HepG2 (cell line): ENCODE results near the gene ARFGAP1. TPM values are rescaled to one million over a fixed set of nuclear protein-coding genes. Genes with fewer than 3 reads are reported as not detected.

Source experiments
- ATAC-seq: fragments of 200-7000 bp; cut with Tn5 transposase; 3 replicates; pipeline ENCODE4 v1.9.1; 2020; ENCODE audit warnings: mild to moderate bottlenecking, moderate library complexity
- BruUV-seq: library from RNA; stranded (reverse); fragments of 400-500 nt; replicated peaks from 2 replicates; lab custom pipeline; 2021; lab: Mats Ljungman, UMichigan
- CTCF ChIA-PET: fragments of 300-600 bp; formaldehyde crosslinking; extraction: SDS; loops from one replicate; lab custom pipeline; 2021; ENCODE audit warnings: low total read pairs, inconsistent platforms, low intra/inter-chr PET ratio; lab: Yijun Ruan, JAX
- POLR2A ChIA-PET: fragments of 350-600 bp; sonication (Branson Sonifier 250); formaldehyde crosslinking; loops from one replicate; lab custom pipeline; 2020; ENCODE audit warnings: antibody characterized with exemption, inconsistent platforms; lab: Yijun Ruan, JAX
- DNase-seq: peaks from one replicate; pipeline ENCODE4 v3.0.0-alpha.2; 2015; ENCODE audit warnings: low spot score
- FAIRE-seq: peaks from 3 replicates; lab custom pipeline; 2011; peaks lifted over from hg19 to GRCh38; lab: Jason Lieb, UNC
- H2AFZ ChIP-seq: one replicate; pipeline ENCODE4 v1.6.1; 2011; ENCODE audit warnings: low read length, inconsistent platforms
- H3K27ac ChIP-seq: fragments of 300-600 bp; 3 replicates; pipeline ENCODE4 v1.8.0; 2011; ENCODE audit warnings: mixed run types, mild to moderate bottlenecking, mixed read lengths, low read length, inconsistent platforms; ENCODE audit not compliant: insufficient read depth; ENCODE audit errors: extremely low read length
- H3K27me3 ChIP-seq, 2 experiments: fragments of 200-600 bp in 1 of 2; 2 replicates in 1 of 2; 3 replicates in 1 of 2; pipeline versions ENCODE4 v1.6.0 to v1.8.0; 2011; ENCODE audit warnings: low read length in 2 of 2, mild to moderate bottlenecking in 2 of 2, moderate library complexity in 2 of 2, inconsistent platforms in 1 of 2; ENCODE audit not compliant: insufficient read depth in 2 of 2, control insufficient read depth in 1 of 2
- H3K36me3 ChIP-seq, 2 experiments: fragments of 200-600 bp in 1 of 2; replicated peaks in 1 of 2; 2 replicates in 1 of 2; 3 replicates in 1 of 2; pipeline versions ENCODE4 v1.5.1 to v1.8.0; 2011; ENCODE audit warnings: low read length in 2 of 2, inconsistent platforms in 1 of 2; ENCODE audit not compliant: insufficient read depth in 2 of 2, control insufficient read depth in 1 of 2
- H3K4me1 ChIP-seq: 2 replicates; pipeline ENCODE4 v1.5.1; 2012; ENCODE audit warnings: low read length, inconsistent platforms; ENCODE audit not compliant: insufficient read depth
- H3K4me2 ChIP-seq: 2 replicates; pipeline ENCODE4 v1.6.0; 2011; ENCODE audit warnings: low read depth, low read length, inconsistent platforms
- H3K4me3 ChIP-seq, 3 experiments: fragments of 200-600 bp in 1 of 3; sonication (generic), shearing (Covaris generic) in 1 of 3; replicated peaks in 1 of 3; 2 replicates each; pipeline ENCODE4 v1.5.1; 2011 to 2016; ENCODE audit warnings: low read length in 3 of 3, inconsistent platforms in 2 of 3, low read depth in 2 of 3, mild to moderate bottlenecking in 2 of 3, control low read depth in 1 of 3, mixed read lengths in 1 of 3; ENCODE audit not compliant: insufficient read depth in 1 of 3
- H3K79me2 ChIP-seq: one replicate; pipeline ENCODE4 v1.6.1; 2011; ENCODE audit warnings: low read length, inconsistent platforms; ENCODE audit not compliant: insufficient read depth
- H3K9ac ChIP-seq: 2 replicates; pipeline ENCODE4 v1.6.0; 2011; ENCODE audit warnings: mild to moderate bottlenecking, low read depth, low read length, inconsistent platforms; ENCODE audit not compliant: insufficient read depth
- H3K9me3 ChIP-seq: 2 replicates; pipeline ENCODE4 v1.5.1; 2012; ENCODE audit warnings: mild to moderate bottlenecking, low read length
- H4K20me1 ChIP-seq: 2 replicates; pipeline ENCODE4 v1.6.0; 2011; ENCODE audit warnings: inconsistent platforms, mild to moderate bottlenecking, low read length, moderate library complexity; ENCODE audit not compliant: insufficient read depth
- KLF12 ChIP-seq: sonication (generic); formaldehyde crosslinking; IDR thresholded peaks from 2 replicates; pipeline ENCODE4 v1.4.0; 2020; ENCODE audit warnings: missing genetic modification reagents, borderline replicate concordance
- PCBP2 ChIP-seq: fragments of 200-400 bp; formaldehyde crosslinking; optimal IDR thresholded peaks from 2 replicates; pipeline ENCODE3; 2018; ENCODE audit warnings: low read length, low read depth; ENCODE audit not compliant: poor library complexity, severe bottlenecking
- POLR2AphosphoS5 ChIP-seq: IDR thresholded peaks from 2 replicates; pipeline ENCODE4 v1.6.1; 2012; ENCODE audit warnings: low read depth, low read length
- PPARG ChIP-seq: conservative IDR thresholded peaks from 2 replicates; pipeline ENCODE4 v1.6.1; 2016; ENCODE audit warnings: missing biosample characterization, missing genetic modification reagents
- THAP9 ChIP-seq: sonication (generic); formaldehyde crosslinking; IDR thresholded peaks from 2 replicates; pipeline ENCODE4; 2020; ENCODE audit warnings: missing genetic modification reagents, mild to moderate bottlenecking, borderline replicate concordance
- ZNF121 ChIP-seq: sonication (generic); formaldehyde crosslinking; IDR thresholded peaks from 2 replicates; pipeline ENCODE4 v1.5.0; 2020; ENCODE audit warnings: mild to moderate bottlenecking, missing genetic modification reagents
- ZNF550 ChIP-seq: sonication (generic); formaldehyde crosslinking; IDR thresholded peaks from 2 replicates; pipeline ENCODE4 v1.4.0; 2020; ENCODE audit warnings: mild to moderate bottlenecking, missing genetic modification reagents, borderline replicate concordance
- ZNF770 ChIP-seq: sonication (generic); formaldehyde crosslinking; IDR thresholded peaks from 2 replicates; pipeline ENCODE4 v1.5.0; 2020; ENCODE audit warnings: mild to moderate bottlenecking, missing genetic modification reagents
- ZSCAN5A ChIP-seq: sonication (generic); formaldehyde crosslinking; IDR thresholded peaks from 2 replicates; pipeline ENCODE4 v1.8.0; 2022; ENCODE audit warnings: mild to moderate bottlenecking, missing genetic modification reagents, borderline replicate concordance
- WGBS: methylation state at CpG from one replicate; pipeline ENCODE4 v1.1.6; 2017; ENCODE audit warnings: low lambda C conversion rate; 5-methylcytosine and 5-hydroxymethylcytosine counted together
- in situ Hi-C: cut with HindIII; loops from 2 replicates; pipeline ENCODE4 v1.10.0; 2017; ENCODE audit warnings: low pct_unique_long_range_greater_than_20kb; ENCODE audit not compliant: extremely low pct_ligation_motif_present
- intact Hi-C: fragments of 100-400 bp; cut with micrococcal nuclease; formaldehyde crosslinking; loops from one replicate; pipeline ENCODE4 v1.10.0; 2022; ENCODE audit not compliant: unreplicated experiment
- polyA plus RNA-seq, 8 experiments: library from polyadenylated mRNA; depleted of rRNA in 3 of 8; stranded (reverse) in 7 of 8; unstranded in 1 of 8; fragments of >200 nt; fragmentation: Illumina TruSeq in 4 of 8; extraction: Trizol in 4 of 8; gene quantifications; 2 replicates each; pipeline versions ENCODE4 v1.2.1 to v1.2.3, GENCODE V29; 2011 to 2016; ENCODE audit warnings: low read depth in 4 of 8, missing spikeins in 1 of 8, mixed read lengths in 1 of 8; ENCODE audit not compliant: insufficient read depth in 1 of 8
- total RNA-seq, 5 experiments: library from RNA; depleted of rRNA; stranded (reverse); fragments of >200 nt; fragmentation: Illumina TruSeq; extraction: Trizol; gene quantifications; 2 replicates each; pipeline ENCODE4 v1.2.3, GENCODE V29; 2016; ENCODE audit warnings: low read depth in 1 of 5

ARFGAP1 gene
- total and polyA plus RNA-seq, 2 of the 13 experiments (the other 11 are each of a cell fraction or from before 2014, with no cell fraction given) = 132 TPM

GRCh38 chr20:63317061-63317460 is 44.4 kb downstream of the ARFGAP1 start:
- FAIRE-seq (no peak), DNase-seq (no peak), ATAC-seq (no peak)
- H3K36me3 ChIP-seq = no peaks in the 10 kb centered on the region
- H3K9ac ChIP-seq = no peak overlapping the region
- no peak overlapping the region for H2AFZ ChIP-seq
- H3K4me3 ChIP-seq = no peak overlapping the region
- H4K20me1 ChIP-seq = peaks cover 5% of the 10 kb centered on the region; the same call in 1 of the 2 replicates
- BruUV-seq = no TSS peak
- H3K4me1 ChIP-seq = no peaks in the 10 kb centered on the region
- POLR2A ChIA-PET = no interaction called here
- intact Hi-C loops = no loop called here
- H3K4me2 ChIP-seq = no peak overlapping the region
- TF ChIP-seq KLF12 (CRISPR knock-in tag) (no peak), ZNF121 (CRISPR knock-in tag) (peak; percentile 79), ZNF550 (no peak), PPARG (CRISPR knock-in tag) (no peak)
- H3K27ac ChIP-seq = no peak overlapping the region
- WGBS = 54% methylated on average over 6 of the region's 6 CpGs
- CTCF ChIA-PET = no interaction called here
- in situ Hi-C loops = no loop called here
- H3K9me3 ChIP-seq = no peaks in the 10 kb centered on the region
- no peaks in the 10 kb centered on the region for H3K79me2 ChIP-seq
- H3K27me3 ChIP-seq = peaks cover 11 to 55% of the 10 kb centered on the region in 2 experiments; a peak in 4 of 5 replicates

- ATAC-seq (no peak), DNase-seq (no peak), FAIRE-seq (no peak)
- CTCF ChIA-PET = no interaction called here
- H3K9me3 ChIP-seq = no peaks in the 10 kb centered on the region
- no peaks in the 10 kb centered on the region for H3K36me3 ChIP-seq
- no peak overlapping the region for H3K9ac ChIP-seq
- POLR2A ChIA-PET = no interaction called here
- H3K27me3 ChIP-seq = peaks cover 8 to 50% of the 10 kb centered on the region in 2 experiments; a peak in 4 of 5 replicates
- H2AFZ ChIP-seq = no peak overlapping the region
- in situ Hi-C loops = no loop called here
- no peak overlapping the region for H3K4me3 ChIP-seq
- no peak overlapping the region for H3K27ac ChIP-seq
- no peaks in the 10 kb centered on the region for H3K4me1 ChIP-seq
- no TSS peak for BruUV-seq
- H3K4me2 ChIP-seq = no peak overlapping the region
- no peaks in the 10 kb centered on the region for H3K79me2 ChIP-seq
- WGBS = 37% methylated on average over 18 of the region's 18 CpGs
- intact Hi-C loops = no loop called here
- H4K20me1 ChIP-seq = peaks cover 5% of the 10 kb centered on the region; the same call in 1 of the 2 replicates
- TF ChIP-seq ZSCAN5A (CRISPR knock-in tag) (no peak), PCBP2 (no peak), THAP9 (CRISPR knock-in tag) (no peak), ZNF770 (CRISPR knock-in tag) (no peak), POLR2AphosphoS5 (no peak)
Measured at GRCh38 chr20:63317601-63318291, 45.1 kb downstream of the ARFGAP1 start.
